Adipose tissue (tissue), 3 donors: ENCODE measurements around the gene DNAJB13. TPM values are rescaled to one million over a fixed set of nuclear protein-coding genes. Genes with fewer than 3 reads are reported as not detected.

ENCODE experiments used
- H3K27ac ChIP-seq: one replicate; pipeline ENCODE4 v1.5.1; 2013; ENCODE audit warnings: low read depth, low read length
- WGBS, 3 donors: extraction: QIAGEN DNeasy Blood & Tissue Kit; methylation state at CpG; one replicate each; pipeline ENCODE4 v1.1.7; 2013; 5-methylcytosine and 5-hydroxymethylcytosine counted together
- polyA plus RNA-seq, 3 donors: library from polyadenylated mRNA; stranded (reverse); fragments of 200-250 nt; gene quantifications; one replicate each; pipeline ENCODE4 v1.2.3, GENCODE V29; 2013
- donor health status: healthy with polysubstance abuse.
- donor health status: Bipolar disorder and iron deficiency.
- donor health status: healthy.

DNAJB13 gene
- polyA plus RNA-seq, 3 donors: 0.51 TPM; not detected in 2

DNA sequence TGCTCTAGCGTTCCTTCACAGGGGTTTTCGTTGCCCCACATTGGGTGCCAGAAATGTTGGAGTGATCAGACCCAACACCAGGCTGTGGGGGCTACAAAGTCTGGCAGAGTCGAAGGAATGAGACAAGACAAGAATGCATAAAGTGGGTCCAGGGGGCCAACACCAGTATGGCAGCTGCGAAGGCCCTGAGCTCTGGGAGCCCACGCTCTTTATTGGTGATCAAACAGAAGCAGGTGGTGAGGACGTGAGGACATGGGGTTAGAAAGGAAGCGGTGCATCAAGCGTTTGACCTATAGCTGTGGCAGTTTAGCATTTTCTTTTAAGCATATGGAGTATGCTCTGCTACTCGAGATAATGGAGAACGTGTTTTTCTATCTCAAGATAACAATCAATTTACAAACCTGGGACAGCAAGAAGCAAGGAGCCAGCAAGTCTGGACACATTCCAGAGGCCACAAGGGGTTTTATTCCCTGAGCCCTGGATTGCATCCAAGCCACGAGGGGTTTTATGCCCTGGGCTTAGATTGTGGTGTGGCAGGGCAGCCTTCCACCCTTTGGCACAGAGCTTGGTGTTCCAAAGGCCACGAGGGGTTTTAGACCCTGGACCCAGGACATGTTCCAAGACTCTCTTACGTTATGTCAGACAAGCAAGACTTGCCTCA lies 3.9 kb upstream of the DNAJB13 start:
- 71 to 85% (median 75%) methylated on average over 13 of the region's 13 CpGs for WGBS, 3 donors
- no peak overlapping the region for H3K27ac ChIP-seq

GRCh38 chr11:73949246-73949645 lies 1.6 kb upstream of the DNAJB13 start:
- H3K27ac ChIP-seq: no peak overlapping the region
- 70 to 81% (median 75%) methylated on average over 4 of the region's 4 CpGs for WGBS, 3 donors

GRCh38 chr11:73949912-73950311 lies 914 bp upstream of the DNAJB13 start:
- H3K27ac ChIP-seq: no peak overlapping the region
- WGBS, 3 donors: 80 to 95% (median 93%) methylated on average over 5 of the region's 5 CpGs

DNA sequence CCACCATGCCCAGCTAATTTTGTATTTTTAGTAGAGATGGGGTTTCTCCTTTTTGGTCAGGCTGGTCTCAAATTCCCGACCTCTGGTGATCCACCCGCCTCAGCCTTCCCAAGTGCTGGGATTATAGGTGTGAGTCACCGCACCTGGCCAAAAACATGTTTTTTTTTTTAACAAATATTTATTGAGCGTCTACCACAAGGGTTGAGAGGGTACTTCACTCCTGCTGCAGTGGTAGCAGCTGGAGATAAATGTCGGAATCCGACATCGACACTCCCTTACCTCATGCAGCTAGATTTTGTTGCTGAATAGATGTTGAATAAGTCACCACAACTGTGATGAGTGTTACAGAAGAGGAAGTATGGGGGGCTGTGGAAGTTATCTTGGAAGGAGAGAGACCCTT lies 971 bp downstream of the DNAJB13 start:
- WGBS, 3 donors: 81 to 93% (median 89%) methylated on average over 7 of the region's 7 CpGs
- H3K27ac ChIP-seq: no peak overlapping the region

DNA sequence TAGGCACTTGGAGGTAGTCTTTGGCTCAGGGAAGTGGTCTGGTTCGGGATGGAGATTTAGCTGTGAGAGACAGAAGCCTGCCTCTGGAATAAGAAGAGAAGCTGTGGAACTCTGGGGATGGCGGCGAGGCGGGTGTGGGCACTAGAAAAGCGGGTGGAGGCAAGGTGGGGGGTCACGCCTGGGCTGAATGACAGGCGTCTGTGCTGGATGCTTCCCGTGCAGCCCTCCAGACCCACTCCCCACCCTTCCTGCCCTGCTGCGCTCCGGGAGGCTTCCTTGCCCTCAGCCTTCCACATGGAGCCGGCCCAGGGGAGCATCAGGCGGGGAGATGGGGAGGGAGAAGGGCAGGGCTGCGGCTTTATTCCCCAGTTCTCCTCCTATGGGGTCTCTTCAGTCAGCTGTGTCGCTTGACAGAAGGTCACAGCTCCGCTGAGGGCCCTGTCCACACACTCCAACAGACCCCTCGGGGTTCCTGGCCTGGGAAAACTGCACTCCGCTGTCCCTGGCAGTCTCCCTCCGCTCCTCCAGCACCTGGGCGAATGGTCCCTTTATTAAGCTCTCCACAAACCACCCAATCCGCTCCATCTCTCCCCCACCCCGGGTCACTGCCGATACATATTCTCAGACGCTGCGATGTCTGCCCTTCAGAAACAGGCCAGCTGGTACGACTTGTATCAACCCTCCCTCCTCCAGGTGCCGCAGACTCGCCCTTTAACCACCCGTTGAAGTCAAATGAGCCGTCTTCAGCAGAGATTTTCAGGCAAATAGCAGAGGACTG lies 6.2 kb downstream of the DNAJB13 start:
- H3K27ac ChIP-seq: no peak overlapping the region
- 48 to 58% (median 55%) methylated on average over 29 of the region's 29 CpGs for WGBS, 3 donors

DNA sequence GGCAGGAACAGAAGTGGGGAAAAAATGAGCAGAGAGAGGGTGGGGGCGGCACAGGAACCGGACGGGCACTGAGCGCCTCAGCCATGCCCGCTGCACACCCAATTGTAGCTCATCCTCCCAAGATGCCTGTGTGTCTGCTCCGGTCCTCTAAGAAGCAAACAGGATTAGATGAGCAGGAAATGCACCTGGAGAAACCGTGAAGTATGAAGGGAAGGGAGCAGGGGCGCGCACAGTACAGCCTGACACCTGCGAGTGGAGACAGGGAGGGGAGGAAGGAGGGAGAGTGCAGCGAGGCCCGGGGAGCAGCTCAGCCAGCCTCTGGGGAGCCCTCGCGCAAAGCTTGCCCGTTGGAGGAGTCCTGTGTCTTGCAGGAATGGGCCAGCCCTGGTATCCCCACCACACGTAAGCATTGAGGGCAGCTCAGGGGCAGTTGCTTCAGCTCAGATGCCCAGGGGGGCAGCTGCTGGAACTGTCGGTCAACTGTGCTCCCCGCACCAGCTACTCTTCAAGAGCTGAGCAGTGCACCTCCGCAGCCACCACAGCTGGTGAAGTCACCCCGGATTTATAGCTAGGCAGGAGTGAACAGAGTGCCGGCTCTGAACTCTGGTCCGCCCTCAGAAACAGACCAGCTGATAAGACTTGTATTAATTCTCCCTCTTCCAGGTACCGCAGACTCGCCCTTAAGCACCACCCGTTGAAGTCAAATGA lies 7.0 kb downstream of the DNAJB13 start:
- WGBS, 3 donors: 63 to 72% (median 66%) methylated on average over 25 of the region's 25 CpGs

DNA sequence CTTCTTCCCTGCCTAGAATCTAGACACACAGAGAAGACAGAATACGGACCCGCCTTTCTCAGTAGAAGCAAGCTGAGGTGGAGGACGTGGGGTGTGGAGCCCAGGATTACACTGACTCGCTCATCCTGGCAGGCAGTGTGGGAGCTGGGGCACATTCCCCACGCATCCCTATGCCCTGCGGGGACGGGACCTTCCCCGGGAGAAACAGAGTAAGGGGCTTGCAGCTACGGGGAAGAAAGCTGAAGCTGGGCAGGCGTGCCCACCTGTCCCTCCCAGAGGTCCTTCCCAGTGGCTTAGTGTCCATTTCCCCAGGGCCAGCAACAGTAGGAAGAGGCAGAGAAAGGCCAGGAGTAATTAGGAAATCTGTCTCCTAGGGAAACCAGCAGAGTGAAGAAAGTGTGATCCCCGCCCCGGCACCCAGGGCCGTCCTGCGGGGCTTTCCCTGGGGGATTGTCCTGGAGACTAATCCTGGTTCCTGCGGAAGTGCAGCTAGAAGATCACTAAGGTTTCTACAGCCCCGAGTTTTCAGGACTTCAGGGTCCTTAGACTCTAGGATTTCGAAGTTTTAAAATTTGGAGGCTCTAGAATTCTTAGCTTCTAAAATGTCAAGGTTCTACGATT lies 7.8 kb downstream of the DNAJB13 start:
- WGBS, 3 donors: 79 to 84% (median 80%) methylated on average over 16 to 18 of the region's 18 CpGs
- H3K27ac ChIP-seq: no peak overlapping the region

More for the DNA sequence above, 7.0 kb downstream of the DNAJB13 start:
- H3K27ac ChIP-seq: no peak overlapping the region

GRCh38 chr11:73961321-73961720 lies 10.5 kb downstream of the DNAJB13 start:
- H3K27ac ChIP-seq: no peak overlapping the region
- WGBS, 3 donors: 65 to 73% (median 68%) methylated on average over 4 of the region's 4 CpGs

- 76 to 81% (median 80%) methylated on average over 7 of the region's 7 CpGs for WGBS, 3 donors
- no peak overlapping the region for H3K27ac ChIP-seq
These were observed 11.4 kb downstream of the DNAJB13 start for GRCh38 chr11:73962101-73962705.

DNA sequence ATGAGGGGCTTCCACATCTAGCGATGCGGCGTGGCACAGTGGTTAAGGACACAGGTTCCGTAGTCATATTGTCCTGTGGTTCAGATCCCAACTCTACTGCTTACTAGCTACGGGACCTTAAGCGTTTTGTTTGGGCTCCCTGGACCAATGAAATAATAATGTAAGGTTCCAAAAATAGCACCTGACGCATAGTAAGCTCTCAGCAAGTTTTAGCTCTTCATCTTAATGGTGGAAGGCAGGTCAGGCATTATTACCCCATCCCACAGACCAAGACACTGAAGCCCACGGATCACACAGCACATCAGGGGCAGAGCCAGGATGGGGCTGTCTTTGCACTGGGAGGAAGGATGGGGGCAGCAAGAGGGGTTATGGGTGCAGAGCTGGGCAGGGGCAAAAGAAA lies 13.0 kb downstream of the DNAJB13 start:
- 70 to 78% (median 76%) methylated on average over 8 of the region's 8 CpGs for WGBS, 3 donors
- H3K27ac ChIP-seq: no peak overlapping the region

GRCh38 chr11:73965076-73965763 lies 14.4 kb downstream of the DNAJB13 start:
- 69 to 72% (median 70%) methylated on average over 10 of the region's 10 CpGs for WGBS, 3 donors
- H3K27ac ChIP-seq: no peak overlapping the region

GRCh38 chr11:73965764-73966121 lies 14.9 kb downstream of the DNAJB13 start:
- 48 to 68% (median 62%) methylated on average over 2 of the region's 2 CpGs for WGBS, 3 donors
- H3K27ac ChIP-seq: no peak overlapping the region

- H3K27ac ChIP-seq: no peak overlapping the region
- WGBS, 3 donors: 88 to 93% (median 92%) methylated on average over 15 of the region's 15 CpGs
These were observed 17.6 kb downstream of the DNAJB13 start for GRCh38 chr11:73968356-73968966.

DNA sequence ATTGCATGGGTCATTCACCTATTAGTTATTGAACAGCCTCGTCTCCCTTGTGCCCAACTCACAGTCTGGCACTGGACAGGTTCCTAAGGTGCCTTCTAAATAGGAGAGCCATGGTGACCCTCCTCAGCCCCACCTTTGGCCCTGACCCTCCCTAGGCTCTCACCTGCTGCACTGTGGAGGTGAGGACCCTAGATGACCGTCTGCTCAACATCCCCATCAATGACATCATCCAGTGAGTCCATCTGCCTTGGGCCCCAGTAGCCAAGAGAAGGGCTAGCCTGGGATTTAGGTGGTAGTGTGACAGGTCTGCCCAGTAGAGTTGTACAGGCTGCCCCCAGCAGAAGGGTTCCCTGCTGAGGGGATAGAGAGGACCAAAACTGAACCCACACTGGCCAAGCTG lies 18.3 kb downstream of the DNAJB13 start:
- no peak overlapping the region for H3K27ac ChIP-seq
- 63 to 76% (median 67%) methylated on average over 2 of the region's 2 CpGs for WGBS, 3 donors

DNA sequence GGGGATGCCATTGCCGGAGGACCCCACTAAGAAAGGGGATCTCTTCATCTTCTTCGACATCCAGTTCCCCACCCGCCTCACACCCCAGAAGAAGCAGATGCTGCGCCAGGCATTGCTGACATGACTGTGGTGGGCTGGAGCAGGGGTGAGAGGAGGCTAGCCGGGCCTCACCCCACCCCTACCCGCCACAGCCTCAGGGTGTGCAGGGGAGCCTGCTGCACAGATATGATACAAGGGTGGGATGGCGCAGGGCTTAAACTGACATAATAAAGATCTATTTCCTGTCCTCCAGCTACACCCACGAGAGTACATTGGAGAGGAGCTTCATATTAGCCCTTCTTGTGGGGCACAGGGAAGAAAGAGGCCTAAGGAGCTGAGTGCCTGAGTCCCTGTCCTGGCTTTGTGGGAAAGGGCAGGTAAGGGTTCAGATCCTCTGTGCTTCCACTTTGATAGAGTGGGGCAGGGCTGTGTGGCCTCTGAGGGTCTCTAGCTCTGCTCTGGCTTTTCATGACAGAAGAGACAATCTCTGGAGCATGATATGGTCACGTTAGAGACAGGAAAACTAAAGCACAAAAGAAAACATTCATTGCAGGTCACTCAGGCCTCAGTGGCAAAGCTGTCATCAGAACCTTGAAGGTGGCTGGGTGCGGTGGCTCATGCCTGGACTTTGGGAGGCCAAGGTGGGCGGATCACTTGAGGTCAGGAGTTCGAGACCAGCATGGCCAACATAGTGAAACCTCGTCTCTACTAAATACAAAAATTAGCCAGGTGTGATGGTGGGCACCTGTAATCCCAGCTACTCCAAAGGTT lies 19.4 kb downstream of the DNAJB13 start:
- WGBS, 3 donors: 81 to 88% (median 83%) methylated on average over 13 of the region's 13 CpGs
- H3K27ac ChIP-seq: no peak overlapping the region

GRCh38 chr11:73971175-73971719 lies 20.4 kb downstream of the DNAJB13 start:
- WGBS, 3 donors: 83 to 95% (median 89%) methylated on average over 6 of the region's 6 CpGs

GRCh38 chr11:73972187-73972586 lies 21.4 kb downstream of the DNAJB13 start:
- 77 to 89% (median 81%) methylated on average over 1 of the region's 1 CpG for WGBS, 3 donors

More at GRCh38 chr11:73971175-73971719, 20.4 kb downstream of the DNAJB13 start:
- no peak overlapping the region for H3K27ac ChIP-seq

More at GRCh38 chr11:73972187-73972586, 21.4 kb downstream of the DNAJB13 start:
- no peak overlapping the region for H3K27ac ChIP-seq
